ENCODE results near the gene PRUNE2.

Gene PRUNE2

DNA sequence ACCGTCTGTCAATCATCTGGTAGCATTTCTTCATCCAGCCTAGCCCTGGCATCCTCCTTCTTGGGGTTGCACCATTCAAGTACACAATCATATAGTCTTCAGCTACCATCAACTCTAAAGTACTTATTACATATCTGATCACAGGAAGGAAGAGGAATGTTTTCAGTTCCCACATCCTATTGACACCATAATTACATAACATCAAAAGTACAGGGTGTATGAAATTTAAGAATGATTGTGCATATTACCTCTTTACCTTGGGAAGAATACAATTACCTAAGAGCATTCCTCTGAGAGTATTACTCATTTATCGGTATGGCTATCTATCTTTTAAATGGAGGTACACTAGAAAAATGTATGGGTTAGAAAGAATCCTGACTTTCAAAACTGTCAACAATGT, 268.5 kb downstream of the PRUNE2 start:
- TF ChIP-seq CTCF (IDR thresholded peaks at IDR 0.05; ENCODE audit: borderline replicate concordance, insufficient read depth, low read depth, low read length): no peak
- no peak overlapping the region for H3K4me3 ChIP-seq (ENCODE audit: low read depth, low read length)

GRCh38 chr9:76634356-76635054, 271.4 kb downstream of the PRUNE2 start:
- H3K4me3 ChIP-seq (ENCODE audit: low read depth, low read length): no peak overlapping the region
- no peak for TF ChIP-seq CTCF (IDR thresholded peaks at IDR 0.05; ENCODE audit: borderline replicate concordance, insufficient read depth, low read depth, low read length)

DNA sequence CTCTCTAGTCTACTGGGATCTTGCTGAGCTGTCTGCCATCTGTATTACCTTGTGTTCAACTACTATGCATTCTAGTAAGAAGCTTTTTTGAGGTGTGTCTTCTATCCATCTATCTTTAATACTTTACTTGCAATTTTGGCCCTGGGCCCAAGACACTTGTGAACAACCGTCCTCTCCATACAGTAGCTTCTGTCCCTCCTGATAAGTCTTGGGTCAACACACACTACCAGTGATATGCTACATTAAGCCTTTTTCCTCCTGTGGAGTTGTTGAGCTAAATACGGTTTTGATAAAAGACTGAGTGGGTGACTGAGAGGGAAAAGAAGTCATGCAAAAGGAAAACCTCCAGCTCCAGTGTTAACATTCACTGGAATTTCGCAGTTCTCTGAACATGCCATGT, 275.0 kb downstream of the PRUNE2 start:
- no peak overlapping the region for H3K4me3 ChIP-seq (ENCODE audit: low read depth, low read length)
- TF ChIP-seq CTCF (IDR thresholded peaks at IDR 0.05; ENCODE audit: borderline replicate concordance, insufficient read depth, low read depth, low read length): no peak

DNA sequence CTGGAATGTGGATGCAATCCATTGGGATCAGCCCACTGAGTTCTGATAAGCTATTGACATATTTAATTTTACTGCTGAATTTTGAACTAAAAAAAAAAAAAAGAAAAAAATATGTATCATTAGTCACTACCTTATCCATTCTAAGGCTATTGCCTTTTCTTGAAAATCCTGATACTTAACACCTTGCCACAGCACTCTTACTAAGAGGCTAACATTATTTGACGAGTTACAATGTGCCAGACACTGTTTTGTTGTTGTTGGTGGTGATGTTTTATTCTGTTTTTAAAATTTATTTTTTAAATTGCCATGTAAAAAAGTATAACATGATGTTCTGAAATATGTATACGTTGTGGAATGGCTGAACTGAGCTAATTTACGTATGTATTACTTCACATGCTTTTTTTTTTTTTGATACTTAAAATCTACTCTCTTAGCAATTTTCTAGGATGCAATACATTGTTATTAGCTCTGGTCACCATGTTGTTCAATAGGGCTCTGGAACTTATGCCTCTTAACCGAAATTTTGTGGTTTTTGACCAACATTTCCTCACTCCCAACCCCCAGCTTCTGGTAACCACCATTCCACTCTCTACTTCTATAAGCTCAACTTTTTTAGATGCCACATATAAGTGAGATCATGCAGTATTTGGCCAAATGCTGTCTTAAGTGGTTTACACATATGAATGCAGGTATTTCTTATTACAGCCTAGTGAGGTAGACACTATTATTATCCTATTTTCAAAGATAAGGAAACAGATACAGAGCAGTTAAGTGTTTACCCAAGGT, 276.5 kb downstream of the PRUNE2 start:
- no peak for TF ChIP-seq CTCF (IDR thresholded peaks at IDR 0.05; ENCODE audit: borderline replicate concordance, insufficient read depth, low read depth, low read length)
- no peak overlapping the region for H3K4me3 ChIP-seq (ENCODE audit: low read depth, low read length)

DNA sequence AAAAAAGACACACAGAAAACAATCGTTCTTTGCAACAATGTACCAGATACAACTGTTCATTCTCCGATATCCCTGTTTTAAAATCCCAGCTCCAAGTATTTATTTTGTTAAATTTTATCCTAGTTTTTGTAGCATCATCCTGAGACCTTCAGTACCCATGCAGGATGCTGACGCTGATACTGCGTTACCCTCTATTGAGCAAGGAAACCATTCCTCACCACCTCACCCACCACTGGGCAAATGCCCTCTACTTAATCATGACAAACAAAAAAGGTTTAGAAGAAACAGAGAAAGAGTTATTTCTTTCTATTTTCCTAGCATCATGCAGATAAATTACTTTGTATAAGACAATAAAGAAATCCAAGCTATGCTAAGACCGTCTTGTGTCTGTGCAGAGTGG, 277.8 kb downstream of the PRUNE2 start:
- no peak for TF ChIP-seq CTCF (IDR thresholded peaks at IDR 0.05; ENCODE audit: borderline replicate concordance, insufficient read depth, low read depth, low read length)
- H3K4me3 ChIP-seq (ENCODE audit: low read depth, low read length): no peak overlapping the region

- H3K4me3 ChIP-seq (ENCODE audit: low read depth, low read length): no peak overlapping the region
- TF ChIP-seq CTCF (IDR thresholded peaks at IDR 0.05; ENCODE audit: borderline replicate concordance, insufficient read depth, low read depth, low read length): no peak
These were observed 278.9 kb downstream of the PRUNE2 start for GRCh38 chr9:76626980-76627379.

GRCh38 chr9:76626141-76626540, 279.8 kb downstream of the PRUNE2 start:
- no peak overlapping the region for H3K4me3 ChIP-seq (ENCODE audit: low read depth, low read length)
- no peak for TF ChIP-seq CTCF (IDR thresholded peaks at IDR 0.05; ENCODE audit: borderline replicate concordance, insufficient read depth, low read depth, low read length)
